ENCODE measurements around the gene IL23A.
A peak's percentile ranks its signal among the peaks of the same experiment; 100 is the strongest.
"Not testable (repeated sequence)": the region's sequence is repeated elsewhere in the genome, so short reads cannot be mapped to it uniquely, and the experiment has no call there.

The IL23A gene

DNA sequence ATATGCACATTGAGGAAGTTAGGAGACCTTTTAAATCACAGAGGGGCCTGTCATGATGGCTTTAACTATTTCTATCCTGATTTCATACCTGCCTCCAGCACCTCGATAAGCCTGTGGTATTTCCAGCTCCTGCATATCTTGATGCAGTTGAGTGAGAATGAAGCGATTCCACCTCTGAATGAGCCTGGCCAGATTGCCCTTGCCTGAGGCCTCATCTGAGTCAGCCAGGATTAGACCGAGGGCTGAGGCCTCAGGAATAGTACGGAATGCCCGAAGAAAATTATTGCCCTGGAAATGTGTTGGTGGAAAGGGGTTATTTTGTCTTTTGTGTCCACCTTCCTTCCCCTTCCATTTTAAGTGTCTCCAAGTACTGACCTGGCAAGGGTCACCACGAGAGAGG is 14.5 kb upstream of the IL23A start:
- no peak for FAIRE-seq
- DNase-seq (ENCODE audit: insufficient read length, low spot score), result no peak

GRCh38 chr12:56326126-56326525 is 12.6 kb upstream of the IL23A start:
- DNase-seq (ENCODE audit: insufficient read length, low spot score) (no peak), FAIRE-seq (no peak)

DNA sequence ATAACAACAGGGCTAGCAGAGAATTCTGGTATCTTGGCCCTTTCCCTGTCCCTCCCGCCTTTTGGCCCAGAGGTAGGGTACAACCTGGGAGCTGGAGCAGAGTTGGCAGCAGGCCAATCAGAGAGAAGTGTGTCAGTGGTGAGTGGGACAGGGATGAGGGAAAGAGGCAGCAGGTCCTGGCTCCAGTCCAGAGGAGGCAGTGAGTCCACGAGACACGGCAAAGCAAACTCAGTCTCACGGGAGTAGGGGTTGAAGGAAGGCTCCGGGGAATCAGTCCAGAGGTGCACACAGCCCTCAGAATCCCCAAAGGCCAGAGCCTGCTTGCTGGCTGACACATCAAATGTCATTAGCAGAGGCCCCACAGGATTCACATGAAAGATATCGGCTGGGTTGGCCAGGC is 12.2 kb upstream of the IL23A start:
- no peak for DNase-seq (ENCODE audit: insufficient read length, low spot score)
- FAIRE-seq, result no peak

- FAIRE-seq (no peak), DNase-seq (ENCODE audit: insufficient read length, low spot score) (no peak)
These were observed 7.7 kb upstream of the IL23A start for GRCh38 chr12:56330936-56331490.

- no peak for DNase-seq (ENCODE audit: insufficient read length, low spot score)
- FAIRE-seq, result no peak
These were observed 6.0 kb upstream of the IL23A start for GRCh38 chr12:56332512-56333196.

DNA sequence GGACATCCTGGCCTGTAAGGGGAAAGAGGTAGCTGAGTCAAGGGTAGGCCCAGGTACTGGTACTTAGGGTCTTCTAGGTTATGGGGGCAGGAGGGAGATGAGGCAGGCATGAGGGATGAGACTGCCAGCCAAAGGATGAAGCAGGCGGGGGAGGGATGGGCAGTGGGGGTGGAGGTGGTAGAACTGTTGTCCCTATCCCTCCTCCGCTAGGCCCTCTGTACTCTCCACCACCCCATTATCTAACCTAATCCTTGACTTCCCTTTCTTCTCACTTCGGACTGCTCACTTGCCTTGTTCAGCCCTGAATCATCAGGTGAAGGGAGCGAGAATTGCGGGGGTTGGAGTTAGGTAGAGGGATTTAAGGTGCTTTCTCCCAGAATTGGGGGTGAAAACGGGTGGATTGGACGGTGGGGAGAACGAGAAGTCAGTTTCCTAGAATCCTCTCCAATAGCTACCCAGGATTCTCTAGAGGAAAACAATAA is 5.4 kb upstream of the IL23A start:
- DNase-seq (ENCODE audit: insufficient read length, low spot score) (no peak), FAIRE-seq (no peak)

GRCh38 chr12:56333679-56334489 is 4.8 kb upstream of the IL23A start, which contains the start of gene PAN2:
Gene PAN2 (minus strand): TSS chr12:56334000. CDS start chr12:56333094, 906 bp downstream.
- FAIRE-seq, result peak; percentile 87
- DNase-seq (ENCODE audit: insufficient read length, low spot score), result peak; percentile 94

- peak; percentile 49 for FAIRE-seq
- DNase-seq (ENCODE audit: insufficient read length, low spot score), result no peak
These were observed 4.2 kb upstream of the IL23A start for GRCh38 chr12:56334490-56334793.

- not testable (repeated sequence) for DNase-seq (ENCODE audit: insufficient read length, low spot score); FAIRE-seq
These were observed 3.2 kb upstream of the IL23A start for GRCh38 chr12:56335527-56335926.

GRCh38 chr12:56336361-56337167 is 2.1 kb upstream of the IL23A start:
- FAIRE-seq, result peak; percentile 72

GRCh38 chr12:56337753-56338251 is 882 bp upstream of the IL23A start:
- DNase-seq (ENCODE audit: insufficient read length, low spot score) (no peak), FAIRE-seq (peak; percentile 14)

More at GRCh38 chr12:56336361-56337167, 2.1 kb upstream of the IL23A start:
- no peak for DNase-seq (ENCODE audit: insufficient read length, low spot score)

DNA sequence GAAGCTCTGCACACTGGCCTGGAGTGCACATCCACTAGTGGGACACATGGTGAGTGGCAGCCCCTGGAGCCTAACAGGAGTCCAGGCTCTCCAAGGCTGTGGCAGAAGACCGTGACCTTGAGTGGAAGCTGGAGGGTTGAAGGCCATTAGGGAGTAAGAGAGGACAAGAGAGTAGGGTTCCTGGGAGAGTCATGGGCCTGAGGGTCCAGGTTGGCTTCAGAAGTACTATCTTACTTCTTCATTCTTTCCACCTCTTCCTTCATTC is 406 bp downstream of the IL23A start:
- FAIRE-seq (no peak), DNase-seq (ENCODE audit: insufficient read length, low spot score) (no peak)

DNA sequence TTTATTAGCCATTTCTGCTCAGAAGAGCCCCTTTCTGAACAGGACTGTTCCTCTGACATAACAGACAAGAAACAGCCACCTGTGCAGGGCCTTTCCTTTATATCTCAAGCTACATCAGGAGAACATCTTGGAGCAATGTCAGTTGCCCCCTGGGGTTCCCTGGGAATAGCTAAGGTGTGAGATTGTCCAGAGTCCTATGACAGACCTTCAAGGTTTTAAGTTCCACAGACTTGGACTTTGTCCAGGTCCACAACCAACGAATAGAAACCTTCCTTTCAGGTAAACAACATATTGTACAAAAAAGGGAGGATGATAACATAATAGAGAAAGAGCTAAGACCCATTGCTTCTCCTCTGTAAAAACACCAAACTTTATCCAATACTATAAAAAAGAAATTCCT is 2.9 kb downstream of the IL23A start:
- no peak for DNase-seq (ENCODE audit: insufficient read length, low spot score)
- FAIRE-seq, result no peak

GRCh38 chr12:56342290-56342689 is 3.6 kb downstream of the IL23A start:
- DNase-seq (ENCODE audit: insufficient read length, low spot score); FAIRE-seq: not testable (repeated sequence)

GRCh38 chr12:56346675-56347074 is 8.0 kb downstream of the IL23A start:
- DNase-seq (ENCODE audit: insufficient read length, low spot score) (no peak), FAIRE-seq (no peak)

DNA sequence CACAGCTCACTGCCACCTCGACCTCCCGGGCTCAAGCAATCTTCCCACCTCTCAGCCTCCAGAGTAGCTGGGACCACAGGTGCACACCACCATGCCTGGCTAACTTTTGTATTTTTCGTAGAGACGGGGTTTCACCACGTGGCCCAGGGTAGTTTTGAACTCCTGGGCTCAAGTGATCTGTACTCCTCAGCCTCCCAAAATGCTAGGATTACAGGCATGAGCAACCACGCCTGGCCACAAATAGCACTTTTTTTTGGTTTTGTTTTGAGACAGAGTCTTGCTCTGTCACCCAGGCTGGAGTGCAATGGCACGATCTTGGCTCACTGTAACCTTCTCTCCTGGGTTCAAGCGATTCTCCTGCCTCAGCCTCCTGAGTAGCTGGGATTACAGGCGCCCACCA is 8.6 kb downstream of the IL23A start:
- not testable (repeated sequence) for FAIRE-seq; DNase-seq (ENCODE audit: insufficient read length, low spot score)

DNA sequence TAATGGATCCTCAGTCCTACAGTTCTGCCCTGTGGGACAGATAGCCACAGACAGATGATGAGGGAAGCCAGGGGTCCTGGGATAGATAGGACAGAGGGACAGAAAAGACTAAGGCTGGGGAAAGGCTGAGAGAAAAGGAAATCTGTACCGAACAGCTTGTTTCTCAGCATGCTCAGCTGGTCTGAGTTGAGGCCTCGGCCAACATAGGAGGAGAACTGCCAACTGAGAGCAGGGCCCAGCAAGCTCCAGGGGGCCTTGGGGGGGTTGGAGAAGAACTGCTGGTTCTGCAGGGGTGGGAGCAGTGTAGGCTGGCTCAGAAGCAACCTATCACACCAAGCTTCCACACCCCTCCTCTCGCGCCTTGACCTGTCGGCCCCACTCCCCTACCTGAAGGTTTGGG is 10.1 kb downstream of the IL23A start:
- DNase-seq (ENCODE audit: insufficient read length, low spot score) (no peak), FAIRE-seq (no peak)

DNA sequence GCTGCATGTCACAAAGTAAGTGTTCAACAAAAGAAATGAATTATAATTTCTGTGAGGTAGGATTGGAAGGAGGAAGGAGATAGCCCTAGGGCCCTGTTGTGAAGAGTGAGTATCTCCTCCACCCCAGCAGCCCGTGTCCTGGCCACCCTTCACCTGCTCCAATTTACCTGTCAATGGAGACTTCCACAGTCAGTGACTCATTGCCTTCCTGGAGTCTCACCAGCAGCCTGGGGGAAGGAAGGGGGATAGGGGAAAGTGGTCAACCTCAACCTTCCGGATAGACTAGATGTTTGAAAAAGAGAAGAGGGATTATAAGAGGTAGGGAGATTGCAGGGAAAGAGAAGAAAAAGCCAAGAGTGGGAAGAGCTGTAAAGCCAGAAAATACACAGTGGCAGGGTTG is 12.0 kb downstream of the IL23A start:
- DNase-seq (ENCODE audit: insufficient read length, low spot score) (no peak), FAIRE-seq (no peak)

- DNase-seq (ENCODE audit: insufficient read length, low spot score) (no peak), FAIRE-seq (no peak)
These were observed 12.6 kb downstream of the IL23A start for GRCh38 chr12:56351325-56351724.

GRCh38 chr12:56358836-56359532 is 20.3 kb downstream of the IL23A start:
- DNase-seq (ENCODE audit: insufficient read length, low spot score) (no peak), FAIRE-seq (peak; percentile 91)

Measured in GM19239 (cell line).